Right renal pelvis (tissue), 4 donors: ENCODE results near the gene TSN. TPM values are rescaled to one million over a fixed set of nuclear protein-coding genes. Genes with fewer than 3 reads are reported as not detected.

Experiments used
- DNase-seq, 4 donors: peaks; one replicate each; pipeline ENCODE4 v3.0.0-alpha.2; 2013; ENCODE audit warnings: low read depth in 4 of 4, low spot score in 3 of 4, missing footprints in 1 of 4
- polyA plus RNA-seq, 4 donors: library from polyadenylated mRNA; unstranded; fragments of 120-200 nt; gene quantifications; one replicate each; pipeline ENCODE4 v1.2.1, GENCODE V29; 2013; ENCODE audit not compliant: insufficient read length in 4 of 4

Gene TSN
- polyA plus RNA-seq, 4 donors = 84.9 to 96.6 (median 91.2) TPM

- no peak for DNase-seq
These were observed 14.0 kb upstream of the TSN start for GRCh38 chr2:121741450-121741849.

- no peak for DNase-seq
These were observed 9.3 kb upstream of the TSN start for GRCh38 chr2:121746071-121746578.

GRCh38 chr2:121748202-121748601 is 7.2 kb upstream of the TSN start:
- DNase-seq = no peak

- no peak for DNase-seq
These were observed 607 bp upstream of the TSN start for GRCh38 chr2:121754851-121755236.

GRCh38 chr2:121764681-121765228 is 9.3 kb downstream of the TSN start:
- DNase-seq = no peak

- DNase-seq = no peak
These were observed 11.2 kb downstream of the TSN start for GRCh38 chr2:121766624-121767023.

GRCh38 chr2:121768143-121768755 is 12.8 kb downstream of the TSN start:
- no peak for DNase-seq

GRCh38 chr2:121771976-121772742 is 16.7 kb downstream of the TSN start:
- DNase-seq = peak in 2 of 4 donors; percentile 40 to 50

- DNase-seq = no peak
These were observed 18.8 kb downstream of the TSN start for GRCh38 chr2:121774235-121774634.

GRCh38 chr2:121776361-121776760 is 20.9 kb downstream of the TSN start:
- no peak for DNase-seq

GRCh38 chr2:121776885-121777698 is 21.6 kb downstream of the TSN start:
- DNase-seq = no peak

GRCh38 chr2:121777699-121778058 is 22.2 kb downstream of the TSN start:
- no peak for DNase-seq

- no peak for DNase-seq
These were observed 23.5 kb downstream of the TSN start for GRCh38 chr2:121778741-121779487.

- no peak for DNase-seq
These were observed 27.7 kb downstream of the TSN start for GRCh38 chr2:121783180-121783579.

GRCh38 chr2:121788685-121789084 is 33.2 kb downstream of the TSN start:
- no peak for DNase-seq

GRCh38 chr2:121790276-121790956 is 35.0 kb downstream of the TSN start:
- DNase-seq = no peak

- no peak for DNase-seq
These were observed 35.8 kb downstream of the TSN start for GRCh38 chr2:121791290-121791689.

- no peak for DNase-seq
These were observed 36.4 kb downstream of the TSN start for GRCh38 chr2:121791801-121792221.

GRCh38 chr2:121793816-121794215 is 38.4 kb downstream of the TSN start:
- DNase-seq = no peak

GRCh38 chr2:121794233-121794632 is 38.8 kb downstream of the TSN start:
- no peak for DNase-seq
